ENCODE data around the gene GALNT10.

Gene GALNT10

GRCh38 chr5:154410786-154411185 lies 220.3 kb downstream of the GALNT10 start:
- H3K36me3 ChIP-seq, result no peaks in the 10 kb centered on the region

GRCh38 chr5:154411338-154411737 lies 220.8 kb downstream of the GALNT10 start:
- H3K9me3 ChIP-seq, result no peaks in the 10 kb centered on the region
- no peak overlapping the region for H3K4me3 ChIP-seq (ENCODE audit: low read depth, low read length)
- no peaks in the 10 kb centered on the region for H3K27me3 ChIP-seq
- no peak for DNase-seq
- TF ChIP-seq CTCF (IDR thresholded peaks at IDR 0.05; ENCODE audit: low read depth, low read length), result no peak
- H3K4me1 ChIP-seq, result no peaks in the 10 kb centered on the region
- no peaks in the 10 kb centered on the region for H3K36me3 ChIP-seq

More at GRCh38 chr5:154410786-154411185, 220.3 kb downstream of the GALNT10 start:
- no peaks in the 10 kb centered on the region for H3K4me1 ChIP-seq
- DNase-seq, result no peak
- no peaks in the 10 kb centered on the region for H3K27me3 ChIP-seq
- no peak for TF ChIP-seq CTCF (IDR thresholded peaks at IDR 0.05; ENCODE audit: low read depth, low read length)
- no peak overlapping the region for H3K4me3 ChIP-seq (ENCODE audit: low read depth, low read length)
- no peaks in the 10 kb centered on the region for H3K9me3 ChIP-seq

- Histone ChIP-seq H3K27me3 (no peaks in the 10 kb centered on the region), H3K4me1 (no peaks in the 10 kb centered on the region), H3K36me3 (no peaks in the 10 kb centered on the region), H3K4me3 (ENCODE audit: low read depth, low read length) (no peak overlapping the region), H3K9me3 (no peaks in the 10 kb centered on the region)
- no peak for DNase-seq
- no peak for TF ChIP-seq CTCF (IDR thresholded peaks at IDR 0.05; ENCODE audit: low read depth, low read length)
Observed at GRCh38 chr5:154412316-154412715, 221.8 kb downstream of the GALNT10 start.

- H3K27me3 ChIP-seq, result no peaks in the 10 kb centered on the region
- no peaks in the 10 kb centered on the region for H3K4me1 ChIP-seq
- H3K9me3 ChIP-seq, result no peaks in the 10 kb centered on the region
- no peak for TF ChIP-seq CTCF (IDR thresholded peaks at IDR 0.05; ENCODE audit: low read depth, low read length)
- H3K4me3 ChIP-seq (ENCODE audit: low read depth, low read length), result no peak overlapping the region
- no peaks in the 10 kb centered on the region for H3K36me3 ChIP-seq
- no peak for DNase-seq
Observed at GRCh38 chr5:154412925-154413324, 222.4 kb downstream of the GALNT10 start.

DNA sequence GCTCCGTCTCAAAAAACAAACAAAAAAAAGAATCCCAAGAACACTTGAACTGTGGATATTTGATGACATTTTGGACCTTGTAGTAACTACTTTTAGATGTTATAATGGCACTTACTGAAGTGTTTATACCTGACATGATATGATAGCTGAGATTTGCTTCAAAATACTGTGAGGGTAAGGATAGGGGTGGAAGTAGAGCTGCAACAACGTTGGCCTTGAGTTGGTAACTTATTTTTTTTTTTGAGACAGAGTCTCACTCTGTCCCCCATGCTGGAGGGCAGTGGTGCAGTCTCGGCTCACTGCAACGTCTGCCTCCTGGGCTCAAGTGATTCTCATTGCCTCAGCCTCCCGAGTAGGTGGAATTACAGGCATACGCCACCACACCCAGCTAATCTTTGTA lies 224.6 kb downstream of the GALNT10 start:
- H3K27me3 ChIP-seq, result no peaks in the 10 kb centered on the region
- no peaks in the 10 kb centered on the region for H3K9me3 ChIP-seq
- TF ChIP-seq CTCF (IDR thresholded peaks at IDR 0.05; ENCODE audit: low read depth, low read length), result no peak
- no peak for DNase-seq
- H3K36me3 ChIP-seq, result no peaks in the 10 kb centered on the region
- no peak overlapping the region for H3K4me3 ChIP-seq (ENCODE audit: low read depth, low read length)
- no peaks in the 10 kb centered on the region for H3K4me1 ChIP-seq

DNA sequence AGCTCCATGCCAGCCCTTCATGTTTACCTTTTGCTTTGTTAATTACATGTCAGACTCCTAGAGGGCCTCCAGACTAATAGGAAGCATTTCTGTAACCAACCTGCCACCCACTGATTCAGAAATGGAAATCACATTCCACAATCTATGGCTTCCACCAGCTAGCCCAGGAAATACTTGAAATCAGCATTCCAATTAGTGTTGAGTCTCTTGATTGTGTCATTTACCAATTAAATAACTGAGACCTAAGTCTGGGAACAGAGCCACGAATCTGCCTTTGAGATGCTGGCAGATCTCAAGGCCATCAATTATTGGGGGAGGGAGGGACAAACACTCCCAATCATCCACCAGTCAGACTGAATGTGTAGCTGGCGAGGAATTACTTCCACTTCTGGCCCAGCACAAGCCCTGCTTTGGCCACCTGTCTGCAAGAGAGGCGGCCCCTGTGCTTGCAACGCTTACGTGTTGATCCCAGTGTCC lies 227.8 kb downstream of the GALNT10 start:
- TF ChIP-seq CTCF (IDR thresholded peaks at IDR 0.05; ENCODE audit: low read depth, low read length), result no peak
- no peak overlapping the region for H3K4me3 ChIP-seq (ENCODE audit: low read depth, low read length)
- no peaks in the 10 kb centered on the region for H3K9me3 ChIP-seq
- no peaks in the 10 kb centered on the region for H3K36me3 ChIP-seq
- H3K4me1 ChIP-seq, result no peaks in the 10 kb centered on the region
- no peaks in the 10 kb centered on the region for H3K27me3 ChIP-seq
- DNase-seq, result no peak

Measured in BE2C (cell line).